ENCODE data around the gene ADGRF1. TPM values are rescaled to one million over a fixed set of nuclear protein-coding genes. Genes with fewer than 3 reads are reported as not detected.

Gene ADGRF1
- polyA plus RNA-seq, 2 donors: 25.5 to 47.9 TPM

DNA sequence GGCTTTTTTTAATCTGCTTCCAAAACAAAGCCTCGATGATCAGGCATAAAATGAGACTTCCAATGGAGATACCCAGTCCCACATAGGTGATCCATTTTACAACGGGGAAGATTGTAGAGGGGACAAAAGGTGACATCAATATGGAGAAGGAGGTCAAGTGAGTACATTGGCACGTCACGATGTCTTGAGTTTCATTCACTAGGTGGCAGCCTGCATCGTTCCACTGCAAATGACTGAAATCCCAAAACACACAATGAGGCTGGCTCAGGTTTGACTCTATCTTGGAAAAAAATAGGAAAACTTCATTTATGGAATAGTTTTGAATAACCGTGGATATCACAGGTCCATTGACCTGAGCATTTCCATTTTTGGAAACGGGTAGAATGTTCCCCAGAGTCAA is 32.5 kb downstream of the ADGRF1 start:
- no peaks in the 10 kb centered on the region for H3K9me3 ChIP-seq (ENCODE audit: control insufficient read depth in 2 of 2, insufficient read depth in 1 of 2, low read depth in 1 of 2, low read length in 1 of 2)
- peaks cover 0 to 2% of the 10 kb centered on the region in 2 donors for H3K36me3 ChIP-seq (ENCODE audit: control insufficient read depth in 2 of 2, insufficient read depth in 2 of 2, low read length in 1 of 2)
- H3K27ac ChIP-seq (ENCODE audit: low read depth in 2 of 2, low read length in 1 of 2): no peak overlapping the region
- H3K4me1 ChIP-seq (ENCODE audit: control insufficient read depth in 2 of 2, insufficient read depth in 2 of 2, low read length in 1 of 2): no peaks in the 10 kb centered on the region
- 76 to 81% methylated on average over 7 of the region's 7 CpGs for WGBS, 2 donors
- H3K4me3 ChIP-seq (ENCODE audit: low read depth in 1 of 2, low read length in 2 of 2): no peak overlapping the region
- no peaks in the 10 kb centered on the region for H3K27me3 ChIP-seq (ENCODE audit: control insufficient read depth in 1 of 2, insufficient read depth in 2 of 2, low read length in 2 of 2)

GRCh38 chr6:47008397-47008763 is 33.8 kb downstream of the ADGRF1 start:
- no peak overlapping the region for H3K27ac ChIP-seq (ENCODE audit: low read depth in 2 of 2, low read length in 1 of 2)
- H3K9me3 ChIP-seq (ENCODE audit: control insufficient read depth in 2 of 2, insufficient read depth in 1 of 2, low read depth in 1 of 2, low read length in 1 of 2): no peaks in the 10 kb centered on the region
- no peaks in the 10 kb centered on the region for H3K27me3 ChIP-seq (ENCODE audit: control insufficient read depth in 1 of 2, insufficient read depth in 2 of 2, low read length in 2 of 2)
- H3K4me1 ChIP-seq (ENCODE audit: control insufficient read depth in 2 of 2, insufficient read depth in 2 of 2, low read length in 1 of 2): no peaks in the 10 kb centered on the region
- H3K36me3 ChIP-seq (ENCODE audit: control insufficient read depth in 2 of 2, insufficient read depth in 2 of 2, low read length in 1 of 2): no peaks in the 10 kb centered on the region
- 88 to 90% methylated on average over 3 of the region's 3 CpGs for WGBS, 2 donors
- H3K4me3 ChIP-seq (ENCODE audit: low read depth in 1 of 2, low read length in 2 of 2): no peak overlapping the region

- no peaks in the 10 kb centered on the region for H3K36me3 ChIP-seq (ENCODE audit: control insufficient read depth in 2 of 2, insufficient read depth in 2 of 2, low read length in 1 of 2)
- H3K4me1 ChIP-seq (ENCODE audit: control insufficient read depth in 2 of 2, insufficient read depth in 2 of 2, low read length in 1 of 2): no peaks in the 10 kb centered on the region
- H3K27ac ChIP-seq (ENCODE audit: low read depth in 2 of 2, low read length in 1 of 2): no peak overlapping the region
- WGBS, 2 donors: 77 to 86% methylated on average over 3 of the region's 3 CpGs
- H3K4me3 ChIP-seq (ENCODE audit: low read depth in 1 of 2, low read length in 2 of 2): no peak overlapping the region
- no peaks in the 10 kb centered on the region for H3K27me3 ChIP-seq (ENCODE audit: control insufficient read depth in 1 of 2, insufficient read depth in 2 of 2, low read length in 2 of 2)
- H3K9me3 ChIP-seq (ENCODE audit: control insufficient read depth in 2 of 2, insufficient read depth in 1 of 2, low read depth in 1 of 2, low read length in 1 of 2): no peaks in the 10 kb centered on the region
These were observed 34.3 kb downstream of the ADGRF1 start for GRCh38 chr6:47007657-47008396.

DNA sequence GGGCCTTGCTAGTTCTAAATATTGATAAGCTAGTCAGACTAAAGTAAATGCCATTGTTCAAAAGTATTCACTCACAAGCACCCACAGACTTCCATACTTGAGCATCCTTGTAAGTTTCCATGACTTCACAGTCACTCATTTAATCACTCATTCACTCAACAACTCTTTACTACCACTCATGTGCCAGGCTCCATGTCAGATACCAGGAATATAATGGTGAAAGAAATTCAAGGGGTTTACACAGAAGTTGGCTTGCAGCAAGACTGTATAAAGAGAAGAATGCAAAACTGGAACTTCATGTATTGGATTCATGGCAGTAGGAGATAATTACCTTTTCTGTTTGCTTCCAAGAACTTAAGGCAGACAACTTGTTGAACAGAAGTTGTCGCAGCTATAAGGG is 36.6 kb downstream of the ADGRF1 start:
- no peak overlapping the region for H3K27ac ChIP-seq (ENCODE audit: low read depth in 2 of 2, low read length in 1 of 2)
- 86 to 93% methylated on average over 1 of the region's 1 CpG for WGBS, 2 donors
- H3K4me3 ChIP-seq (ENCODE audit: low read depth in 1 of 2, low read length in 2 of 2): no peak overlapping the region
- H3K4me1 ChIP-seq (ENCODE audit: control insufficient read depth in 2 of 2, insufficient read depth in 2 of 2, low read length in 1 of 2): peaks cover 0 to 2% of the 10 kb centered on the region in 2 donors
- no peaks in the 10 kb centered on the region for H3K36me3 ChIP-seq (ENCODE audit: control insufficient read depth in 2 of 2, insufficient read depth in 2 of 2, low read length in 1 of 2)
- H3K27me3 ChIP-seq (ENCODE audit: control insufficient read depth in 1 of 2, insufficient read depth in 2 of 2, low read length in 2 of 2): no peaks in the 10 kb centered on the region
- H3K9me3 ChIP-seq (ENCODE audit: control insufficient read depth in 2 of 2, insufficient read depth in 1 of 2, low read depth in 1 of 2, low read length in 1 of 2): no peaks in the 10 kb centered on the region

- Histone ChIP-seq H3K9me3 (ENCODE audit: control insufficient read depth in 2 of 2, insufficient read depth in 1 of 2, low read depth in 1 of 2, low read length in 1 of 2) (no peaks in the 10 kb centered on the region), H3K36me3 (ENCODE audit: control insufficient read depth in 2 of 2, insufficient read depth in 2 of 2, low read length in 1 of 2) (no peaks in the 10 kb centered on the region), H3K4me1 (ENCODE audit: control insufficient read depth in 2 of 2, insufficient read depth in 2 of 2, low read length in 1 of 2) (peaks cover 0 to 2% of the 10 kb centered on the region in 2 donors), H3K4me3 (ENCODE audit: low read depth in 1 of 2, low read length in 2 of 2) (no peak overlapping the region), H3K27ac (ENCODE audit: low read depth in 2 of 2, low read length in 1 of 2) (no peak overlapping the region), H3K27me3 (ENCODE audit: control insufficient read depth in 1 of 2, insufficient read depth in 2 of 2, low read length in 2 of 2) (no peaks in the 10 kb centered on the region)
- WGBS, 2 donors: 53 to 54% methylated on average over 3 of the region's 3 CpGs
These were observed 37.7 kb downstream of the ADGRF1 start for GRCh38 chr6:47004463-47004862.

- Histone ChIP-seq H3K9me3 (ENCODE audit: control insufficient read depth in 2 of 2, insufficient read depth in 1 of 2, low read depth in 1 of 2, low read length in 1 of 2) (no peaks in the 10 kb centered on the region), H3K4me1 (ENCODE audit: control insufficient read depth in 2 of 2, insufficient read depth in 2 of 2, low read length in 1 of 2) (peaks cover 0 to 2% of the 10 kb centered on the region in 2 donors), H3K27me3 (ENCODE audit: control insufficient read depth in 1 of 2, insufficient read depth in 2 of 2, low read length in 2 of 2) (peaks cover 0 to 3% of the 10 kb centered on the region in 2 donors), H3K4me3 (ENCODE audit: low read depth in 1 of 2, low read length in 2 of 2) (no peak overlapping the region), H3K36me3 (ENCODE audit: control insufficient read depth in 2 of 2, insufficient read depth in 2 of 2, low read length in 1 of 2) (no peaks in the 10 kb centered on the region), H3K27ac (ENCODE audit: low read depth in 2 of 2, low read length in 1 of 2) (no peak overlapping the region)
- 70 to 87% methylated on average over 4 of the region's 4 CpGs for WGBS, 2 donors
These were observed 41.3 kb downstream of the ADGRF1 start for GRCh38 chr6:47000842-47001241.

DNA sequence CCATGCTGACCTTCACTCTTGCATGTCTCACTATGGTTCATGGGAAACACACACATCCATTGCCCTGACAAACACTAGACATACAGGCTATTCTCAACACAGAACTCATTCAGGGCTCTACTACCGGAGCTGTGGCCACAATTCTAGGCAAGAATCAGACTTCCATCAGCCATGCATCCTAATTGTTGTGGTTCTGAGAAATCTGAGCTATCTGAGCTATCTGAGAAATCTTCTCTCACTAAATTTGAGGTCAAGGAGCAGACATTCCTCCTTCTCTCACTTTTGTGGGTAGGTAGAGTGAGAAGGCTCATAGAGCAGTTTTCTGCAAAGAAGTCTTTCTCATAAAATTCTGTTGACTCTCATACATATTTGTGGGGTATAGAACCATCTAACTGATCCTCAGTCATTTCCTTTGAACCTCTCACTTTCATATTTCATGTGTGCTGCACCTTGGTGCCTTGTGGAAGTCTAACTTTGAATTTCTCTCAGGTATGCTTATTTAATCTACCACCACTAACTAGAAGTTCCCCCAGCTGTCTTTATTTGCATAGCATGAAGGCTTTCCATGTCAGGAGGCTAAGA is 43.6 kb downstream of the ADGRF1 start:
- Histone ChIP-seq H3K4me3 (ENCODE audit: low read depth in 1 of 2, low read length in 2 of 2) (no peak overlapping the region), H3K4me1 (ENCODE audit: control insufficient read depth in 2 of 2, insufficient read depth in 2 of 2, low read length in 1 of 2) (peaks cover 0 to 2% of the 10 kb centered on the region in 2 donors), H3K27ac (ENCODE audit: low read depth in 2 of 2, low read length in 1 of 2) (no peak overlapping the region), H3K27me3 (ENCODE audit: control insufficient read depth in 1 of 2, insufficient read depth in 2 of 2, low read length in 2 of 2) (peaks cover 0 to 3% of the 10 kb centered on the region in 2 donors), H3K36me3 (ENCODE audit: control insufficient read depth in 2 of 2, insufficient read depth in 2 of 2, low read length in 1 of 2) (no peaks in the 10 kb centered on the region), H3K9me3 (ENCODE audit: control insufficient read depth in 2 of 2, insufficient read depth in 1 of 2, low read depth in 1 of 2, low read length in 1 of 2) (no peaks in the 10 kb centered on the region)
- 94% methylated on average over 1 of the region's 1 CpG for WGBS, 2 donors

- no peaks in the 10 kb centered on the region for H3K36me3 ChIP-seq (ENCODE audit: control insufficient read depth in 2 of 2, insufficient read depth in 2 of 2, low read length in 1 of 2)
- peaks cover 0 to 3% of the 10 kb centered on the region in 2 donors for H3K27me3 ChIP-seq (ENCODE audit: control insufficient read depth in 1 of 2, insufficient read depth in 2 of 2, low read length in 2 of 2)
- peaks cover 0 to 2% of the 10 kb centered on the region in 2 donors for H3K4me1 ChIP-seq (ENCODE audit: control insufficient read depth in 2 of 2, insufficient read depth in 2 of 2, low read length in 1 of 2)
- H3K9me3 ChIP-seq (ENCODE audit: control insufficient read depth in 2 of 2, insufficient read depth in 1 of 2, low read depth in 1 of 2, low read length in 1 of 2): no peaks in the 10 kb centered on the region
- no peak overlapping the region for H3K4me3 ChIP-seq (ENCODE audit: low read depth in 1 of 2, low read length in 2 of 2)
- no peak overlapping the region for H3K27ac ChIP-seq (ENCODE audit: low read depth in 2 of 2, low read length in 1 of 2)
- 88% methylated on average over 1 of the region's 1 CpG for WGBS, 2 donors
These were observed 44.5 kb downstream of the ADGRF1 start for GRCh38 chr6:46997646-46998045.

DNA sequence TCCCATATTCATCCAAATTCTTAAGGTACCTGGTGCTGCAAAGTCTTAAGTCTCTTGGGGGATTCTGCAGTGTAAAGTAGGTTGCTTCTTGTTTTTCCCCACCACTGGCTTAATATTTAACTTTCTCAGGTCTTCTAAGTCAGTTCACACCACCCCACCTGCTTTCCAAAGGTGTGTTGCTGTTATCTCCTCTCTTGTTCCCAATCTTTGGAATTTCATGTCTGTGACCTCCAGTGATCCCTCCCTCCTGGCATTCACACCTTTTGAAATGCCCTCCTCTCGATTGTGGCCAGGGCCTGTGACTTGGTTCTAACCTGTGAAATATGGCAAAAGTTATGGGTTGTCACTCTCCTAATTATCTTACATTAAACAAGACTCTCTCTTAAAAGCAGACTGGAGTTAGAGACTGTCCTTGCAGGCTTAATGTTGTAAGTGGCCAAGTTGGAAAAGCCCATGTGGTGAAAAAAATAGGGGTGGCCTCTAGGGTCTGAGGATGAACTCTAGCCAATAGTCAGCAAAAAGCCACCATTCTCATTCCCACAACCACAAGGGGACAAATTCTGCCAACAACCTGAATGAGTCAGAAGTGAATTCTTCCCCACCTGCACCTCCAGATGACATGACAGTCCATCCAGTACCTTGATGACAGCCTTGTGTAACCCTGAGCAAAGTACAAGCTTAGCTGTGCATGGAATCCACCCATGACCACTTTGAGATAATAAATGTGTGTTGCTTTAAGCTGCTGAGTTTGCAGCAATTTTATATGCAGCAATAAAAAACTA is 45.1 kb downstream of the ADGRF1 start:
- Histone ChIP-seq H3K36me3 (ENCODE audit: control insufficient read depth in 2 of 2, insufficient read depth in 2 of 2, low read length in 1 of 2) (no peaks in the 10 kb centered on the region), H3K9me3 (ENCODE audit: control insufficient read depth in 2 of 2, insufficient read depth in 1 of 2, low read depth in 1 of 2, low read length in 1 of 2) (no peaks in the 10 kb centered on the region), H3K4me3 (ENCODE audit: low read depth in 1 of 2, low read length in 2 of 2) (no peak overlapping the region), H3K27ac (ENCODE audit: low read depth in 2 of 2, low read length in 1 of 2) (no peak overlapping the region), H3K4me1 (ENCODE audit: control insufficient read depth in 2 of 2, insufficient read depth in 2 of 2, low read length in 1 of 2) (peaks cover 0 to 2% of the 10 kb centered on the region in 2 donors), H3K27me3 (ENCODE audit: control insufficient read depth in 1 of 2, insufficient read depth in 2 of 2, low read length in 2 of 2) (peaks cover 0 to 3% of the 10 kb centered on the region in 2 donors)
- WGBS, 2 donors: 61 to 69% methylated on average over 1 of the region's 1 CpG

All from esophagus (tissue), 2 donors.